GM12891 (cell line): ENCODE measurements around the gene IRAK1.

Source experiments
- DNase-seq: peaks from one replicate; pipeline ENCODE4 v3.0.0; 2011; ENCODE audit warnings: low spot score; ENCODE audit not compliant: insufficient read length
- FAIRE-seq: peaks from 2 replicates; lab custom pipeline; 2011; peaks lifted over from hg19 to GRCh38; lab: Jason Lieb, UNC
- PAX5 ChIP-seq: IDR thresholded peaks from 2 replicates; pipeline ENCODE4 v1.6.1; 2011; ENCODE audit warnings: low read length, moderate library complexity, mild to moderate bottlenecking; ENCODE audit not compliant: insufficient read depth, severe bottlenecking
- POLR2A ChIP-seq: IDR thresholded peaks from 2 replicates; pipeline ENCODE4 v1.6.1; 2011; ENCODE audit warnings: low read depth, low read length, control low read depth
- POLR2AphosphoS5 ChIP-seq: IDR thresholded peaks from 2 replicates; pipeline ENCODE4 v1.6.1; 2011; ENCODE audit warnings: low read depth, low read length, control low read depth
- POU2F2 ChIP-seq: IDR thresholded peaks from 2 replicates; pipeline ENCODE4 v1.6.1; 2011; ENCODE audit warnings: low read depth, mild to moderate bottlenecking, control low read depth, low read length, moderate library complexity
- SPI1 ChIP-seq: IDR thresholded peaks from 2 replicates; pipeline ENCODE4 v1.6.1; 2011; ENCODE audit warnings: low read depth, low read length, control low read depth
- TAF1 ChIP-seq: IDR thresholded peaks from 2 replicates; pipeline ENCODE4 v1.6.1; 2011; ENCODE audit warnings: low read depth, low read length, control low read depth

IRAK1 gene

GRCh38 chrX:153973127-153974002 lies 46.3 kb downstream of the IRAK1 start:
- TF ChIP-seq TAF1 (no peak), POU2F2 (no peak), POLR2AphosphoS5 (no peak)
- FAIRE-seq (peak; percentile 64), DNase-seq (no peak)

DNA sequence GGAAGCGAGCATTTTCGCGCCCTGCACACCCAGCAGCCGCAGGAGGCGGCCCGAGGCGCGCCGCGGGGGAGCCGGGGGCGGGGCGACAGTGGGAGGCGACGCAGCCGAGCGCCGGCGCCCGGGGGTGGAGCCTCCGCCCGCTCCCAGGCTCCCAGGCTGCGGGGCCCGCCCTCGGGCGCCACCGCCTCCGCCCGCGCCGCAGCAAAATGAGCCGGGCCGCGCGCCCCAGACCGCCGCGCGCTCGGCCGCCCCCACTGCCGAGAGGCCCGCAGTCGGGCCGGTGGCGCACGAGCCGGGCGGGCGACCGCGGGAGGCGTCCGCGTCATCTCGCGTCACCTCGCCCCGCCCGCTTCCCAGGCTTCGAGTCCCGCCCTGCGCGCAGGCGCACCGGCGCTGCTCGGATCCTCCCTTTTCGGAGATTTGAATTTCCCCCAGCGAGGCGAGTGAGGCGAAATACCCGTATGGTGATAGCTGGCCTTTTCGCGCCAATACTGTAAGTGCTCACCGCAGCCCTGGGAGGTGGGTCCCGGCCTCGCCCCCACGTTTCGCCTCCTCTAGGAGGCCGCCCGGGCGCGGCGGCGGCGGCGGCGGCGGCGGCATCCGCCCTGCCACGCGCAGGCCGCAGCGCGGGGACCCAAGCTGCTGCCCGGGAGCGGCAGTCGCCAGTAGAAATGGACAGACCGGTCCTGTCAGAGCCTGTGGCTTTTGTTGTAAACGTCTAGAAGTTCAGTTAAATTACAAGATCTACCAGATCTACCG lies 47.2 kb downstream of the IRAK1 start, which contains the start of gene TMEM187:
TSS of gene TMEM187 (plus strand) at position 387 of the 759 bp plus-strand sequence. CDS start 9,309 bp downstream, outside the sequence.
- TF ChIP-seq SPI1, result no peak
- TF ChIP-seq POLR2A, result peak; percentile 42; the same call in 1 of the 2 replicates
- peak; percentile 69 for DNase-seq
- no peak for FAIRE-seq

DNA sequence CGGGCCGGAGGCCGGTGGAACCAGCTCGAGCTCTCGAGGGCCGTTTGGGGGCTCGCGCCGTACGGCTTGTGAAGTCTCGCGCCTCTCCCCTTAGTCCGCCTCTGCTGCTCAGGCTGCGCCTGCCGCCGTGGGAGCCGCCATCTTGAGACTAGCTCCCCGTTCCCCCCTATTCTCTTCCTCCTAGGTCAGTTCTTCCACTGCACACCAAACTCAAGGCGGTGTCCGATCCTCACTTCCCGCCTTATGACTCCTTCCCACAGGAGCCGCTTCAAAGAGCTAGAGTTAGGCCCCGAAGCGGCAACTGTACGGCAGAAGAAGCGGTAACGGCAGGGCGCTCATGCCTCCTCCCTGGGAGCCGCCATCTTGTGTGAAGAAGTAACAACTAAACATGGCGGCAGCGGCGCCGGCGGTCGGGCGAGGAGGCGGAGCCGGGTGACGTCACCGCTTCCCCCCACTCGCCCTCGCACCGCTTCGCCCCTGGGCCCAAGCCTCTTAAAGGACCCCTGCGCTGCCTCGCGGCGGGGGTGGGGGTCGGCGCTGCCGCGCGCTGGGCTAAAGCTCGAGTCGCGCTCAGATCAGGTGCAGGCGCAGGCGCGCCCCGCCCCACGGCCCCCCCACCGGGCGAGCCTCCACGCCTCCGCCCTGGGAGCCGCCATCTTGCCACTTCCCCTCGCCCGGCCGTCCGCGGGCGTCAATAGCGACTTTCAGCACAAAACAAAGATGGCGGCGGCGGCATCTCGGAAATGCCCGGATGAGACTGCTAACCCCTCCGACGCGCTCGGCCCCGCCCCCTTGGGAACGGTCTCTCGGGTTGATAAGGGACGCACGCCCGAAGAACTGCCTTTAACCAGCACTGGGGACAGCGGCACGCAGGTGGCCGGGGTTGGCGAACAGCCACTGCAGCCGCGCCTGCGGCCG lies 48.0 kb downstream of the IRAK1 start, which contains the start of gene HCFC1:
TSS of gene HCFC1 (minus strand) at position 369 of the 918 bp plus-strand sequence. CDS start 978 bp downstream, outside the sequence.
- FAIRE-seq (peak; percentile 100), DNase-seq (peak; percentile 53)
- TF ChIP-seq SPI1 (0 out of 2 replicates have a peak, but pooled peaks have one; percentile 22), PAX5 (no peak), POLR2A (peak; percentile 47), TAF1 (peak; percentile 69), POLR2AphosphoS5 (peak; percentile 82), POU2F2 (0 out of 2 replicates have a peak, but pooled peaks have one; percentile 7)

GRCh38 chrX:153971124-153971449 lies 48.6 kb downstream of the IRAK1 start:
- TF ChIP-seq POLR2A (no peak; the same call in 1 of the 2 replicates), TAF1 (no peak), POLR2AphosphoS5 (no peak), POU2F2 (no peak), PAX5 (no peak), SPI1 (no peak)
- DNase-seq (peak; percentile 79), FAIRE-seq (no peak)

DNA sequence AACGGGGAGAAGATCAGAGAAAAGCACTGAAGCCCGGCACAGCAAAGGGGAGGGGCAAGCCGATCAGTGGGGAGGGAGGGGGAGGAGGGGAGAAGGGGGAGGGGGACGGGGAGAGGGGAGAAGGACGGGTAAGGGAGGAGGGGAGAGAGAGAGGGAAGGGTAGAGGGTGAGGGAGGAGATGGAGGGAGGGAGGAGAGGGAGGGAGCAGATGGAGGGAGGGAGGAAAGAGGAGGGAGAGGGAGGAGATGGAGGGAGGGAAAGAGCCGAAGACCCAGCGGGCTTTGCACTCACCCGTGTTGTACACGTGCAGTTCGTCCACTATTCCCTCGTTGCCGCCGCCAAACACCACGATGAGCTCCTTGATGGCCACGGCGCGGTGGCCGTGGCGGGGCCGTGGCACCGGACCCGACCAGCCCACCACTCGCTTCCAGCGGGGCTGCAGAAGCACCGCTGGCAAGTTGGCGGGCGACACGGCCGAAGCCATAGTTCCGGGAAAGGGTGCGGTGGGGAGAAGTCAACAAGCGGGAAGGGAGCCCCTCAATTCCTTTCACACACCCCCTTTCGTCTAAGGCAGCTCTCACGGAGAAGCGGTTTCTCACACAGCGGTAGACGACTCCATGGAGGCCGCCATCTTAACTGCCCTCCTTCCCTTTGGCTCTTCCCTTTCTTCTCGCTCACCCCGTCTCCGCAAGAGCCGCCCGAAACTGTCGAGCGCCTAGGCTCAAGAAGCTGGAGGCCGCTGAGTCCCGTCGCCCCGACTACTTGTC lies 49.2 kb downstream of the IRAK1 start:
- DNase-seq, result no peak
- TF ChIP-seq POLR2A (no peak), TAF1 (no peak)
- no peak for FAIRE-seq

GRCh38 chrX:153969904-153970356 lies 49.8 kb downstream of the IRAK1 start:
- TF ChIP-seq PAX5, result no peak
- TF ChIP-seq SPI1, result no peak
- FAIRE-seq (peak; percentile 20), DNase-seq (no peak)

GRCh38 chrX:153969125-153969903 lies 50.4 kb downstream of the IRAK1 start:
- DNase-seq (no peak), FAIRE-seq (peak; percentile 38)
- TF ChIP-seq POLR2A (no peak), PAX5 (no peak), SPI1 (no peak), TAF1 (no peak), POU2F2 (no peak), POLR2AphosphoS5 (no peak)

DNA sequence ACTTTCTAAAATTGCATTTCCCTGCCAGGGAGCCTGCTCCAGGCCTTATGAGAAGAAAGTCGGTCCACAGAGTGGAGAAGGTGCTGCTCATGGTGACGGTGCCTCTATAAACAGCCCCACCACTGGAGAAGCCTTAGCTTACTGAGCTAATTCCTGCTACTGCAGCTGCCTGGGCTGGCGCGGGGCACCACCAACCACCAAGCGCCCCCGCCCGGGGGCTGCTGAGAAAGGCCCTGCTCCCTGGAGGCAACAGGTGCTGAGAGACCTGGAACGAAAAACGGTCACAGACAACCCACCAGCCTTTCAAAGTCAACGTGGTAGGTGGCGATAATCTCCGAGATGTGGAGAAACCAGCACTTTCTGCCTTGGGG lies 51.0 kb downstream of the IRAK1 start:
- no peak for TF ChIP-seq POLR2AphosphoS5
- peak; percentile 86 for FAIRE-seq
- DNase-seq, result no peak

GRCh38 chrX:153968255-153968654 lies 51.4 kb downstream of the IRAK1 start:
- TF ChIP-seq TAF1 (no peak), POLR2AphosphoS5 (no peak), POU2F2 (no peak), PAX5 (no peak), POLR2A (no peak), SPI1 (no peak)
- peak; percentile 23 for FAIRE-seq
- no peak for DNase-seq
